Common myeloid progenitor, CD34-positive (primary cell): ENCODE results near the gene NMNAT2.

ENCODE experiments used
- CTCF ChIA-PET: fragments of 350-600 bp; sonication (Branson Sonifier 250); formaldehyde crosslinking; loops from one replicate; lab custom pipeline; 2021; ENCODE audit warnings: antibody characterized with exemption; lab: Charles Lee
- POLR2A ChIA-PET: fragments of 350-600 bp; sonication (Branson Sonifier 250); formaldehyde crosslinking; loops from one replicate; lab custom pipeline; 2021; ENCODE audit warnings: antibody characterized with exemption; lab: Charles Lee
- DNase-seq, 3 donors: peaks; one replicate each; pipeline versions ENCODE4 v3.0.0 to v3.0.0-alpha.2; 2013
- H3K27ac ChIP-seq, 2 experiments: 1 replicate in 1 of 2; 2 replicates in 1 of 2; pipeline ENCODE4 v1.7.0; 2013; ENCODE audit warnings: inconsistent platforms in 2 of 2, low read length in 2 of 2, mild to moderate bottlenecking in 2 of 2, low read depth in 1 of 2, moderate library complexity in 1 of 2; ENCODE audit not compliant: severe bottlenecking in 2 of 2, insufficient read depth in 1 of 2, poor library complexity in 1 of 2
- H3K27me3 ChIP-seq, 5 experiments: replicated peaks in 2 of 5; 1 replicate in 3 of 5; 2 replicates in 2 of 5; pipeline versions ENCODE4 v1.6.1 to v1.7.0; 2013; ENCODE audit warnings: low read length in 4 of 5, mild to moderate bottlenecking in 2 of 5, moderate library complexity in 2 of 5, inconsistent platforms in 1 of 5; ENCODE audit not compliant: insufficient read depth in 5 of 5, control insufficient read depth in 4 of 5
- H3K36me3 ChIP-seq, 4 experiments: 1 replicate in 2 of 4; 2 replicates in 2 of 4; pipeline versions ENCODE4 v1.6.1 to v1.7.0; 2013; ENCODE audit warnings: low read length in 3 of 4, control low read depth in 1 of 4, mild to moderate bottlenecking in 1 of 4; ENCODE audit not compliant: control insufficient read depth in 4 of 4, insufficient read depth in 4 of 4
- H3K4me1 ChIP-seq, 4 experiments: 1 replicate in 3 of 4; 2 replicates in 1 of 4; pipeline versions ENCODE4 v1.6.1 to v1.7.1; 2013; ENCODE audit warnings: low read length in 3 of 4, mild to moderate bottlenecking in 3 of 4, control low read depth in 1 of 4, inconsistent platforms in 1 of 4, moderate library complexity in 1 of 4; ENCODE audit not compliant: control insufficient read depth in 4 of 4, insufficient read depth in 4 of 4; ENCODE audit errors: control extremely low read depth in 1 of 4
- H3K4me3 ChIP-seq, 7 experiments: 1 replicate in 4 of 7; 2 replicates in 3 of 7; pipeline versions ENCODE4 v1.5.1 to v1.7.0; 2013; ENCODE audit warnings: mild to moderate bottlenecking in 7 of 7, low read length in 6 of 7, moderate library complexity in 6 of 7, inconsistent platforms in 2 of 7, low read depth in 2 of 7, control low read depth in 1 of 7; ENCODE audit not compliant: insufficient read depth in 4 of 7, control insufficient read depth in 1 of 7; ENCODE audit errors: extremely low read depth in 1 of 7
- H3K9me3 ChIP-seq, 5 experiments: 1 replicate in 4 of 5; 2 replicates in 1 of 5; pipeline versions ENCODE4 v1.6.1 to v1.7.1; 2013; ENCODE audit warnings: low read length in 4 of 5, mild to moderate bottlenecking in 2 of 5, inconsistent platforms in 1 of 5, low read depth in 1 of 5, moderate library complexity in 1 of 5; ENCODE audit not compliant: control insufficient read depth in 4 of 5, insufficient read depth in 2 of 5; ENCODE audit errors: control extremely low read depth in 1 of 5
- WGBS: methylation state at CpG from one replicate; pipeline ENCODE4 v1.1.5; 2013; ENCODE audit not compliant: insufficient coverage; 5-methylcytosine and 5-hydroxymethylcytosine counted together

NMNAT2 gene

GRCh38 chr1:183291216-183291762 is 126.9 kb downstream of the NMNAT2 start:
- 87% methylated on average over 5 of the region's 5 CpGs for WGBS
- no peak for DNase-seq
- H3K9me3 ChIP-seq: no peaks in the 10 kb centered on the region
- ChIA-PET POLR2A (no interaction called here), CTCF (interaction anchor here (2.1 kb wide), 1 partner anchor 9 kb away, joined by 6 read pairs; no protein-coding TSS in a partner anchor)
- H3K27me3 ChIP-seq: no peaks in the 10 kb centered on the region
- no peaks in the 10 kb centered on the region for H3K36me3 ChIP-seq
- H3K27ac ChIP-seq: no peak overlapping the region
- H3K4me1 ChIP-seq: no peaks in the 10 kb centered on the region
- H3K4me3 ChIP-seq: no peak overlapping the region

GRCh38 chr1:183290628-183291027 is 127.6 kb downstream of the NMNAT2 start:
- Histone ChIP-seq H3K27me3 (no peaks in the 10 kb centered on the region), H3K4me3 (no peak overlapping the region), H3K4me1 (no peaks in the 10 kb centered on the region), H3K27ac (no peak overlapping the region), H3K9me3 (no peaks in the 10 kb centered on the region), H3K36me3 (no peaks in the 10 kb centered on the region)
- POLR2A ChIA-PET: no interaction called here
- DNase-seq: no peak
- CTCF ChIA-PET: interaction anchor here (2.1 to 2.2 kb wide), 2 partner anchors 9 to 11 kb away, joined by 6 read pairs; no protein-coding TSS in a partner anchor
- WGBS: 100% methylated on average over 6 of the region's 6 CpGs

- H3K27ac ChIP-seq: no peak overlapping the region
- 100% methylated on average over 7 of the region's 9 CpGs for WGBS
- no peaks in the 10 kb centered on the region for H3K4me1 ChIP-seq
- H3K27me3 ChIP-seq: no peaks in the 10 kb centered on the region
- no peaks in the 10 kb centered on the region for H3K9me3 ChIP-seq
- no peak overlapping the region for H3K4me3 ChIP-seq
- no peaks in the 10 kb centered on the region for H3K36me3 ChIP-seq
- no peak for DNase-seq
- POLR2A ChIA-PET: no interaction called here
- CTCF ChIA-PET: interaction anchor here (1.6 to 2.2 kb wide), 2 partner anchors 9 to 18 kb away, joined by 3 to 6 read pairs; no protein-coding TSS in a partner anchor
Observed at GRCh38 chr1:183289051-183289496, 129.1 kb downstream of the NMNAT2 start.

- H3K4me3 ChIP-seq: no peak overlapping the region
- no peak for DNase-seq
- H3K9me3 ChIP-seq: no peaks in the 10 kb centered on the region
- H3K27me3 ChIP-seq: no peaks in the 10 kb centered on the region
- no peaks in the 10 kb centered on the region for H3K36me3 ChIP-seq
- no peaks in the 10 kb centered on the region for H3K4me1 ChIP-seq
- 100% methylated on average over 2 of the region's 2 CpGs for WGBS
- no peak overlapping the region for H3K27ac ChIP-seq
- POLR2A ChIA-PET: no interaction called here
- CTCF ChIA-PET: interaction anchor here (1.2 to 2.2 kb wide), 2 partner anchors 9 to 15 kb away, joined by 3 to 6 read pairs; no protein-coding TSS in a partner anchor
Observed at GRCh38 chr1:183288583-183288982, 129.6 kb downstream of the NMNAT2 start.

GRCh38 chr1:183287191-183287675 is 130.9 kb downstream of the NMNAT2 start:
- 92% methylated on average over 5 of the region's 5 CpGs for WGBS
- ChIA-PET CTCF (interaction anchor here (0.6 kb wide), 1 partner anchor 181 kb away, joined by 4 read pairs; no protein-coding TSS in a partner anchor), POLR2A (interaction anchor here (0.5 kb wide), 1 partner anchor 46 kb away, joined by 3 read pairs; no protein-coding TSS in a partner anchor)
- Histone ChIP-seq H3K27me3 (peaks cover 0 to under 1% (median 0%) of the 10 kb centered on the region in 5 experiments), H3K27ac (no peak overlapping the region), H3K4me3 (no peak overlapping the region), H3K36me3 (no peaks in the 10 kb centered on the region), H3K9me3 (no peaks in the 10 kb centered on the region), H3K4me1 (no peaks in the 10 kb centered on the region)
- DNase-seq: no peak

- Histone ChIP-seq H3K4me3 (no peak overlapping the region), H3K4me1 (no peaks in the 10 kb centered on the region), H3K9me3 (no peaks in the 10 kb centered on the region), H3K27ac (no peak overlapping the region), H3K27me3 (peaks cover 0 to 3% (median 0%) of the 10 kb centered on the region in 5 experiments), H3K36me3 (no peaks in the 10 kb centered on the region)
- POLR2A ChIA-PET: no interaction called here
- CTCF ChIA-PET: interaction anchor here (1.1 kb wide), 1 partner anchor 22 kb away, joined by 3 read pairs; no protein-coding TSS in a partner anchor
- DNase-seq: no peak
- WGBS: 50% methylated on average over 2 of the region's 4 CpGs
Observed at GRCh38 chr1:183285746-183286145, 132.4 kb downstream of the NMNAT2 start.

GRCh38 chr1:183285256-183285655 is 132.9 kb downstream of the NMNAT2 start:
- POLR2A ChIA-PET: no interaction called here
- no peak for DNase-seq
- Histone ChIP-seq H3K9me3 (no peaks in the 10 kb centered on the region), H3K27me3 (peaks cover 0 to 3% (median 0%) of the 10 kb centered on the region in 5 experiments), H3K27ac (no peak overlapping the region), H3K36me3 (no peaks in the 10 kb centered on the region), H3K4me3 (no peak overlapping the region), H3K4me1 (no peaks in the 10 kb centered on the region)
- WGBS: no CpG with 5 or more reads among the region's 1 CpG
- CTCF ChIA-PET: interaction anchor here (1.1 kb wide), 1 partner anchor 22 kb away, joined by 3 read pairs; no protein-coding TSS in a partner anchor
